NCI-H345 treated with DMSO at 0.1 percent for 48 hours (cell line): ENCODE measurements around the gene DUSP6.

Experiments
- DNase-seq: peaks from one replicate; lab custom pipeline; 2025; ENCODE audit not compliant: unreplicated experiment; lab: John Stamatoyannopoulos, UW

DUSP6 gene

GRCh38 chr12:89299417-89299816, 52.9 kb downstream of the DUSP6 start:
- no peak for DNase-seq
